ENCODE results near the gene FERMT3.

Gene FERMT3

DNA sequence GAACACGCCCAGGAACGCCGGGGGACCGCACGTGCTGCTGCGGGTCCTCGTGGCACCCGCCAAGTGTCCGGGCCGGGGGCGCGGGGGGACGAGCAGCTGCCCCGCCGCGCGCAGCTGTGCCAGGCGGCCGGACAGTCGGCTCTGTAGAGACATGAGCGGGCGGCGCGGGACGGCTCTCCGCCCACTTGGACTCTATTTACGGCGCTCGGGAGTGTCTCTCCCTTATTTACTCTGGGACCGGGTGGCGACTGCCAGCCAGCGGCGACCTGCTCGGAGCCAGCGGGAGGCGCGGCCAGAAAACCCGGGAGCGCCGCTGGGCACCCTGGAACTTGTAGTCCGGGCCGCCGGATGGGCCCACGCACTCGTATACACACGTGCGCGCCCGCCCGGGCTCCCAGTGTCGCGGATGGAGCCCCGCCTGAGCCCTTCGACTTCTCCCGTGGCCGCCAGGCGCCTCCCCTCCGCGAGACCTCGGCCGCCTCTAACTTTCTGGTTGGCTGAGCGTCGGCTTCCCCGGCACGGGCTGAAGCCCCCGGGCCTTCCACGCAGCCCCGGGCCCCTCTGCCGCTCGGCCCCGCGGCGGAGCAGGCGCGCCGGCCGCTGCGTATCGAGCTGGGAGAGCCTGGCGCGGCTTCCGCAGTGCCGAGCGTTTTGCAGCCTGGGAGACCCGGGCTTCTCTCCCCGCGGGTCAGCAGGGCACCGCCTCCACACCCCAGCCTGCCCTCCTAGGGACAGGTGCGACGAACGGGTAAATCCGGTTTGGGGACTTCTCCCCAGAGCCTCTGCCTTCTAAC lies 40.5 kb upstream of the FERMT3 start, which contains the start of gene MACROD1:
Gene MACROD1, minus strand, starts transcription at position 272 of the 794 bp plus-strand sequence. Its CDS starts 119 bp downstream, at position 153.
- Histone ChIP-seq H3K4me3 (ENCODE audit: low read length) (peak within 1 kb of the TSS; percentile 74), H3K4me2 (ENCODE audit: low read depth, low read length) (peak within 1 kb of the TSS; percentile 83), H2AFZ (ENCODE audit: low read length) (peak within 1 kb of the TSS; percentile 88), H3K9me3 (replicated peaks; ENCODE audit: insufficient read depth, low read length) (no peaks in the 10 kb centered on the region), H3F3A (ENCODE audit: insufficient read depth, low read length) (peaks cover 4% of the 10 kb centered on the region), H3K9me2 (replicated peaks; ENCODE audit: insufficient read depth, low read length) (no peaks in the 10 kb centered on the region), H3K79me2 (ENCODE audit: low read length) (peaks cover 15% of the 10 kb centered on the region), H3K9ac (ENCODE audit: low read length) (peak within 1 kb of the TSS; percentile 75), H3K36me3 (replicated peaks; ENCODE audit: insufficient read depth, low read length) (no peaks in the 10 kb centered on the region), H3K27ac (ENCODE audit: low read length) (peak within 1 kb of the TSS; percentile 51; the same call in 1 of the 2 replicates), H3K27me3 (replicated peaks; ENCODE audit: insufficient read depth, low read length) (no peaks in the 10 kb centered on the region), H3K4me1 (ENCODE audit: low read length) (0 out of 2 replicates have a peak, but pooled peaks cover 4% of the 10 kb centered on the region), H4K20me1 (ENCODE audit: insufficient read depth, low read length) (no peaks in the 10 kb centered on the region)
- peak; percentile 88 for DNase-seq
- TF ChIP-seq EZH2phosphoT487 (IDR thresholded peaks at IDR 0.05; ENCODE audit: low read length) (no peak), EZH2 (optimal IDR thresholded peaks at IDR 0.05; ENCODE audit: low read depth, low read length) (no peak)
- TF ChIP-seq, protein P1, sequence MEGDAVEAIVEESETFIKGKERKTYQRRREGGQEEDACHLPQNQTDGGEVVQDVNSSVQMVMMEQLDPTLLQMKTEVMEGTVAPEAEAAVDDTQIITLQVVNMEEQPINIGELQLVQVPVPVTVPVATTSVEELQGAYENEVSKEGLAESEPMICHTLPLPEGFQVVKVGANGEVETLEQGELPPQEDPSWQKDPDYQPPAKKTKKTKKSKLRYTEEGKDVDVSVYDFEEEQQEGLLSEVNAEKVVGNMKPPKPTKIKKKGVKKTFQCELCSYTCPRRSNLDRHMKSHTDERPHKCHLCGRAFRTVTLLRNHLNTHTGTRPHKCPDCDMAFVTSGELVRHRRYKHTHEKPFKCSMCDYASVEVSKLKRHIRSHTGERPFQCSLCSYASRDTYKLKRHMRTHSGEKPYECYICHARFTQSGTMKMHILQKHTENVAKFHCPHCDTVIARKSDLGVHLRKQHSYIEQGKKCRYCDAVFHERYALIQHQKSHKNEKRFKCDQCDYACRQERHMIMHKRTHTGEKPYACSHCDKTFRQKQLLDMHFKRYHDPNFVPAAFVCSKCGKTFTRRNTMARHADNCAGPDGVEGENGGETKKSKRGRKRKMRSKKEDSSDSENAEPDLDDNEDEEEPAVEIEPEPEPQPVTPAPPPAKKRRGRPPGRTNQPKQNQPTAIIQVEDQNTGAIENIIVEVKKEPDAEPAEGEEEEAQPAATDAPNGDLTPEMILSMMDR (IDR thresholded peaks at IDR 0.05; ENCODE audit: low read length): no peak

DNA sequence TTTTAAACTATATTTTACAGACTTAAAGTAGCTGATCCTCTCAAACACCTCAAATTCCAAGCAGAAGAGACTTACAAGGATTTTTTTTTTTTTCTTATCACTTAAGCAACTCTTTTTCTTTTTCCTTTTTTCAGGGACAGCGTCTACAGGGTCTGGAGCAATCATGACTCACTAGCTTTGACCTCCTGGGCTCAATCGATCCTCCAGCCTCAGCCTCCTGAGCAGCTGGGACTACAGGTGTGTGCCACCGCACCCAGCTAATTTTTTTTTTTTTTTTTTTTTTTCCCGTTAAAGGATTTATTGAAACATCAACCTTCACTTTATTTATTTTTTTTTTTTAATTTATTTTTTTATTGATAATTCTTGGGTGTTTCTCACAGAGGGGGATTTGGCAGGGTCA lies 36.1 kb upstream of the FERMT3 start:
- Histone ChIP-seq H3K9ac (ENCODE audit: low read length) (no peak overlapping the region), H2AFZ (ENCODE audit: low read length) (no peak overlapping the region), H3K9me3 (replicated peaks; ENCODE audit: insufficient read depth, low read length) (no peaks in the 10 kb centered on the region), H3K27me3 (replicated peaks; ENCODE audit: insufficient read depth, low read length) (no peaks in the 10 kb centered on the region), H3K27ac (ENCODE audit: low read length) (no peak overlapping the region), H3K4me3 (ENCODE audit: low read length) (no peak overlapping the region), H3K4me2 (ENCODE audit: low read depth, low read length) (no peak overlapping the region), H4K20me1 (ENCODE audit: insufficient read depth, low read length) (no peaks in the 10 kb centered on the region), H3K79me2 (ENCODE audit: low read length) (peaks cover 2% of the 10 kb centered on the region), H3K9me2 (replicated peaks; ENCODE audit: insufficient read depth, low read length) (no peaks in the 10 kb centered on the region), H3K36me3 (replicated peaks; ENCODE audit: insufficient read depth, low read length) (no peaks in the 10 kb centered on the region), H3K4me1 (ENCODE audit: low read length) (0 out of 2 replicates have a peak, but pooled peaks cover 4% of the 10 kb centered on the region), H3F3A (ENCODE audit: insufficient read depth, low read length) (peaks cover 4% of the 10 kb centered on the region)
- TF ChIP-seq EZH2 (optimal IDR thresholded peaks at IDR 0.05; ENCODE audit: low read depth, low read length) (no peak), EZH2phosphoT487 (IDR thresholded peaks at IDR 0.05; ENCODE audit: low read length) (no peak)
- TF ChIP-seq, protein P1 (IDR thresholded peaks at IDR 0.05; ENCODE audit: low read length): no peak
- no peak for DNase-seq

DNA sequence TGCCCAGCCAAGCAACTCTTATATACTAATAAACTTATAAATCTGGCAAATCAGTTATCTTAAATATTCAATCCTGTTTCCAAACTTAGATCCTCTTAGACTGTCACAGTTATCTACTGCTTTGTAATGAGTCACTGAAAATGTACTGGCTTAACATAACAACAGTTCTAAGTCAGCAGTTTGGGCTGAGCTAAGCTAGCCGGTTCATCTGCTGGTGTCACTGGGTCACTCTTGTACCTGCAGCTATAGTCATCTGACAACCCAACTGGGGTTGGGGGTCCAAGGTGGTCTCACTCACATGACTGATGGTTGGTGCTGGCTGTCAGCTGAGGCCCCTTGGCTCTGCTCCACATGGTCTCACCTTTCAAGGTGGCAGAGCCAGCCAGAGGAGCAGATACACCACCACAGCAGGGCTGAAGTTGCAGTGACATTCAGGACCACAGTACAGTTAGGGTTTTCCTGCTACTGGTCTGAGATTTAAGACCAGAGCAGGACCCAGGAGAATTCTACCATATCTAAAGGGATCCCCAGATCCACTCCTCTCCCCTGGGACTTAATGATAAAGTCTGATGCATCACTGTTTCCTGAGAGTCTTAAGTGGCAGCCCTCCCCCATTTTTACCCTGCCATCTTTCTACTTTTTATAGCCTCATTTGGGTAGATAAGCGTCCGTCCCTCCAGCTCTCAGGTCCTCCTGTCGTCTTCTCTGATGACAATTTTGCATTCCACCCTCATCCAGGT lies 32.7 kb upstream of the FERMT3 start:
- no peaks in the 10 kb centered on the region for H3F3A ChIP-seq (ENCODE audit: insufficient read depth, low read length)
- H3K9me3 ChIP-seq (replicated peaks; ENCODE audit: insufficient read depth, low read length): no peaks in the 10 kb centered on the region
- no peaks in the 10 kb centered on the region for H3K9me2 ChIP-seq (replicated peaks; ENCODE audit: insufficient read depth, low read length)
- H3K4me2 ChIP-seq (ENCODE audit: low read depth, low read length): no peak overlapping the region
- peaks cover 8% of the 10 kb centered on the region for H3K4me1 ChIP-seq (ENCODE audit: low read length)
- H3K27me3 ChIP-seq (replicated peaks; ENCODE audit: insufficient read depth, low read length): no peaks in the 10 kb centered on the region
- no peak for TF ChIP-seq EZH2 (optimal IDR thresholded peaks at IDR 0.05; ENCODE audit: low read depth, low read length)
- TF ChIP-seq, protein P1 (IDR thresholded peaks at IDR 0.05; ENCODE audit: low read length): no peak
- no peak for TF ChIP-seq EZH2phosphoT487 (IDR thresholded peaks at IDR 0.05; ENCODE audit: low read length)
- no peaks in the 10 kb centered on the region for H3K36me3 ChIP-seq (replicated peaks; ENCODE audit: insufficient read depth, low read length)
- DNase-seq: no peak
- H3K4me3 ChIP-seq (ENCODE audit: low read length): no peak overlapping the region
- no peak overlapping the region for H3K27ac ChIP-seq (ENCODE audit: low read length)
- H2AFZ ChIP-seq (ENCODE audit: low read length): no peak overlapping the region
- H3K79me2 ChIP-seq (ENCODE audit: low read length): no peaks in the 10 kb centered on the region
- no peaks in the 10 kb centered on the region for H4K20me1 ChIP-seq (ENCODE audit: insufficient read depth, low read length)
- no peak overlapping the region for H3K9ac ChIP-seq (ENCODE audit: low read length)

Data from MM.1S (cell line).